Thyroid gland (tissue), 4 donors: ENCODE results near the gene BDNF.

Experiments used
- POLR2A ChIP-seq, 2 donors: fragments of 450-650 bp; IDR thresholded peaks; one replicate each; pipeline ENCODE4 v1.6.1; 2017; ENCODE audit warnings: antibody characterized with exemption in 2 of 2, mild to moderate bottlenecking in 2 of 2, moderate library complexity in 1 of 2
- TF ChIP-seq, protein P1 (sequence below), 6 experiments: fragments of 200-600 bp in 3 of 6; fragments of 450-650 bp in 3 of 6; sonication (generic) in 3 of 6; IDR thresholded peaks; one replicate each; pipeline ENCODE4 v1.5.1; 2016 to 2019; ENCODE audit warnings: antibody characterized with exemption in 6 of 6, mild to moderate bottlenecking in 2 of 6, inconsistent platforms in 1 of 6, moderate library complexity in 1 of 6

DNA sequence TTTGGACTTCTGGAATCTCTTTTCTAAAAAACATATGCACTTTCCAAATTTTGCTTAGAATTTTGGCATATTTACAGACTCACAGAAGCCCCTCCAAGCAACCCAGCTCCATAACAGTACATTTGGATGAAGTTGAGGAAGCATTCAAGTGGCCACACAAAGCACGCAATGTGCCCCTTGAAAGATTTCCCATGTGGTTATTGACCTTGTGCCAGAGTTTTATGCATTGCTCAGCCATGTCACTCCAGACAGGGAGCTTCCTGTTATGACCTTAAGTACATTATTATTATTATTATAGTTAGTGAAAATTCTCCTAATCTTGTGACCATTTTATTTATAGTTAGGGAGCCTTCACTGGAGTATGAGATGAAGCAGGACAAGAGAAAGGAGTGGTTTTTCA is 35.0 kb upstream of the BDNF start:
- TF ChIP-seq, protein P1, sequence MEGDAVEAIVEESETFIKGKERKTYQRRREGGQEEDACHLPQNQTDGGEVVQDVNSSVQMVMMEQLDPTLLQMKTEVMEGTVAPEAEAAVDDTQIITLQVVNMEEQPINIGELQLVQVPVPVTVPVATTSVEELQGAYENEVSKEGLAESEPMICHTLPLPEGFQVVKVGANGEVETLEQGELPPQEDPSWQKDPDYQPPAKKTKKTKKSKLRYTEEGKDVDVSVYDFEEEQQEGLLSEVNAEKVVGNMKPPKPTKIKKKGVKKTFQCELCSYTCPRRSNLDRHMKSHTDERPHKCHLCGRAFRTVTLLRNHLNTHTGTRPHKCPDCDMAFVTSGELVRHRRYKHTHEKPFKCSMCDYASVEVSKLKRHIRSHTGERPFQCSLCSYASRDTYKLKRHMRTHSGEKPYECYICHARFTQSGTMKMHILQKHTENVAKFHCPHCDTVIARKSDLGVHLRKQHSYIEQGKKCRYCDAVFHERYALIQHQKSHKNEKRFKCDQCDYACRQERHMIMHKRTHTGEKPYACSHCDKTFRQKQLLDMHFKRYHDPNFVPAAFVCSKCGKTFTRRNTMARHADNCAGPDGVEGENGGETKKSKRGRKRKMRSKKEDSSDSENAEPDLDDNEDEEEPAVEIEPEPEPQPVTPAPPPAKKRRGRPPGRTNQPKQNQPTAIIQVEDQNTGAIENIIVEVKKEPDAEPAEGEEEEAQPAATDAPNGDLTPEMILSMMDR (IDR thresholded peaks at IDR 0.05): no peak
- TF ChIP-seq POLR2A (IDR thresholded peaks at IDR 0.05): no peak
